Measurements from ENCODE around the gene CABLES1. TPM values are rescaled to one million over a fixed set of nuclear protein-coding genes. Genes with fewer than 3 reads are reported as not detected.

CABLES1 gene
- polyA plus RNA-seq, 1 experiment = 5.4 TPM

DNA sequence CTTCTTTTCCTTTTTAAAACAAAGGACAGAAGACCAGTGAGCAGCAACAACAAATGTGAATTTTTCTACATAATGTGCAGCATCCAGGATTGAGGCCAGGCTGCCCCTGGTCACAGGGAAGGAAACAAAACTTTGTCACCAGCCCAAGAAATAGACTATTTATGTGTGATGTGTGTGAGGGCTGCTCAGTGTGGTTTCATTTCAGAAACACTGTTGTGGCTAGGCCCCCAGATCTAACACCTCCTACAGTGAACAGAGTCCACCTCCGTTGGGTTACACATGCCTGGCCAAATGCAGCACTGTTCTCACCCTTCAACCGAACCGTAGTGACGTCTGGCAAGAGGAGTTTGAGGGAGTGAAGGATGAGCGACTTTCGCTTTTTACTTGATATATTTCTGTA lies 171.5 kb downstream of the CABLES1 start:
- no peaks in the 10 kb centered on the region for H3K36me3 ChIP-seq (ENCODE audit: control insufficient read depth, insufficient read depth, low read length)
- ChIA-PET CTCF (no interaction called here), POLR2A (no interaction called here)
- DNase-seq (ENCODE audit: low read depth) = no peak
- H3K27me3 ChIP-seq (ENCODE audit: control insufficient read depth, insufficient read depth, low read length) = no peaks in the 10 kb centered on the region
- no peak overlapping the region for H3K4me3 ChIP-seq (ENCODE audit: low read depth, low read length)
- TF ChIP-seq, protein P1, sequence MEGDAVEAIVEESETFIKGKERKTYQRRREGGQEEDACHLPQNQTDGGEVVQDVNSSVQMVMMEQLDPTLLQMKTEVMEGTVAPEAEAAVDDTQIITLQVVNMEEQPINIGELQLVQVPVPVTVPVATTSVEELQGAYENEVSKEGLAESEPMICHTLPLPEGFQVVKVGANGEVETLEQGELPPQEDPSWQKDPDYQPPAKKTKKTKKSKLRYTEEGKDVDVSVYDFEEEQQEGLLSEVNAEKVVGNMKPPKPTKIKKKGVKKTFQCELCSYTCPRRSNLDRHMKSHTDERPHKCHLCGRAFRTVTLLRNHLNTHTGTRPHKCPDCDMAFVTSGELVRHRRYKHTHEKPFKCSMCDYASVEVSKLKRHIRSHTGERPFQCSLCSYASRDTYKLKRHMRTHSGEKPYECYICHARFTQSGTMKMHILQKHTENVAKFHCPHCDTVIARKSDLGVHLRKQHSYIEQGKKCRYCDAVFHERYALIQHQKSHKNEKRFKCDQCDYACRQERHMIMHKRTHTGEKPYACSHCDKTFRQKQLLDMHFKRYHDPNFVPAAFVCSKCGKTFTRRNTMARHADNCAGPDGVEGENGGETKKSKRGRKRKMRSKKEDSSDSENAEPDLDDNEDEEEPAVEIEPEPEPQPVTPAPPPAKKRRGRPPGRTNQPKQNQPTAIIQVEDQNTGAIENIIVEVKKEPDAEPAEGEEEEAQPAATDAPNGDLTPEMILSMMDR (IDR thresholded peaks at IDR 0.05; ENCODE audit: insufficient read depth, low read depth, low read length) = no peak

DNA sequence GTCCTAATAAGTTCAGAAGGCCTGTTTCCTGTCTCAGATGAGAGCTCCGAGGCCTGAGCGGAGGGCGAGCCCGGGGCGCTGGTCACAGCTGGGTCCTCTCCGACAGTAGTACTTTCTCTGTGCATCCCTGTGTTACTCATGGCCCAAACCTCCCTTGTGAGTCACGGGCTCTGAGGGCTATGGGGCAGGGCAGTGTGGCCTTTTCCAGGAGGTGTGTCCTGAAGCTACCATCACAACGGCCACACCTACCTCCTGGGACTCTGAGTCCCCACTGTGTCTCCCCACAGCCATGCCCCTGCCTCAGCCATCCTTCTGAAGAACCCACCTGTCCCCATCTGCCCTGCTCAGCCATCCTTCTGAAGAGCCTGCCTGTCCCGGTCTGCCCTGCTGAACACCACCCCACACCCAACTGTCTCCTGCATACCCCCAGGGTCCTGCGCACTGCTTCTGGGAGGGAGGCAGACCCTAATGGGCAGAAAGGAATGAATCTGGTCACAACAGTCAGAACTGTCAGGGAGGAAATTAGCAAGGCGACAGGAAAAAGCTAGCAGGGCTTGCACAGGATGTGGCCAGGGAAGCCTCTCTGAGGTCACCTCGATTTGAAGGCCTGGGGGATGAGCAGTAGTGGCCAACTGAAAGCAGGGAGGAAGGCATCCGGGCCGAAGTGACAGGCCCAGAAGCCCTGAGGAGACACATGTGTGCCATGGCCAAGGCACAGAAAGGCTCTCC lies 172.4 kb downstream of the CABLES1 start:
- Histone ChIP-seq H3K4me3 (ENCODE audit: low read depth, low read length) (no peak overlapping the region), H3K36me3 (ENCODE audit: control insufficient read depth, insufficient read depth, low read length) (no peaks in the 10 kb centered on the region), H3K27me3 (ENCODE audit: control insufficient read depth, insufficient read depth, low read length) (no peaks in the 10 kb centered on the region)
- ChIA-PET POLR2A (no interaction called here), CTCF (no interaction called here)
- TF ChIP-seq, protein P1 (IDR thresholded peaks at IDR 0.05; ENCODE audit: insufficient read depth, low read depth, low read length) = no peak
- DNase-seq (ENCODE audit: low read depth) = no peak

Other genes with a start within 250 kb of the CABLES1 start
- gene RBBP8, start 202.2 kb upstream of the CABLES1 start, polyA plus RNA-seq (2011; rRNA removed) = 11.0 and 24.6 TPM in 2 replicates